ENCODE data around the gene CFAP92.

CFAP92 gene

DNA sequence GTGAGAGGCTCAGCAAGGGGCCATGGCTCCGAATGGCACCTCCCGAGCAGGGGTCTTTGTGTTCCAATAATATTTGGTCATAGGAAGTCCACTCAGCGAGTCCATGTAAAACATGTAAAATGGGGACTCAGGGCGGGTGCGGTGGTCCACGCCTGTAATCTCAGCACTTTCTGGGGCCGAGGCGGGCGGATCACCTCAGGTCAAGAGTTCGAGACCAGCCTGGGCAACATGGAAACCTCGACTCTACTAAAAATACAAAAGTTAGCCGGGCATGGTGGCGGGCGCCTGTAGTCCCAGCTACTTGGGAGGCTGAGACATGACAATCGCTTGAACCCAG lies 33.6 kb upstream of the CFAP92 start:
- Histone ChIP-seq H3K4me2 (ENCODE audit: low read depth, low read length) (peak overlapping the region; percentile 99), H3K9ac (ENCODE audit: low read length) (peak overlapping the region; percentile 69), H4K20me1 (ENCODE audit: insufficient read depth, low read length) (no peaks in the 10 kb centered on the region), H3K27ac (ENCODE audit: low read length) (no peak overlapping the region), H3K36me3 (replicated peaks; ENCODE audit: insufficient read depth, low read length) (no peaks in the 10 kb centered on the region), H3K9me2 (replicated peaks; ENCODE audit: insufficient read depth, low read length) (no peaks in the 10 kb centered on the region), H3K79me2 (ENCODE audit: low read length) (no peaks in the 10 kb centered on the region), H3K4me3 (ENCODE audit: low read length) (peak overlapping the region; percentile 72), H2AFZ (ENCODE audit: low read length) (peak overlapping the region; percentile 99), H3K27me3 (replicated peaks; ENCODE audit: insufficient read depth, low read length) (no peaks in the 10 kb centered on the region), H3K9me3 (replicated peaks; ENCODE audit: insufficient read depth, low read length) (no peaks in the 10 kb centered on the region), H3F3A (ENCODE audit: insufficient read depth, low read length) (no peaks in the 10 kb centered on the region), H3K4me1 (ENCODE audit: low read length) (peaks cover 6% of the 10 kb centered on the region; the same call in 1 of the 2 replicates)
- no peak for DNase-seq
- TF ChIP-seq EZH2 (optimal IDR thresholded peaks at IDR 0.05; ENCODE audit: low read depth, low read length) (no peak), EZH2phosphoT487 (IDR thresholded peaks at IDR 0.05; ENCODE audit: low read length) (no peak)
- TF ChIP-seq, protein P1, sequence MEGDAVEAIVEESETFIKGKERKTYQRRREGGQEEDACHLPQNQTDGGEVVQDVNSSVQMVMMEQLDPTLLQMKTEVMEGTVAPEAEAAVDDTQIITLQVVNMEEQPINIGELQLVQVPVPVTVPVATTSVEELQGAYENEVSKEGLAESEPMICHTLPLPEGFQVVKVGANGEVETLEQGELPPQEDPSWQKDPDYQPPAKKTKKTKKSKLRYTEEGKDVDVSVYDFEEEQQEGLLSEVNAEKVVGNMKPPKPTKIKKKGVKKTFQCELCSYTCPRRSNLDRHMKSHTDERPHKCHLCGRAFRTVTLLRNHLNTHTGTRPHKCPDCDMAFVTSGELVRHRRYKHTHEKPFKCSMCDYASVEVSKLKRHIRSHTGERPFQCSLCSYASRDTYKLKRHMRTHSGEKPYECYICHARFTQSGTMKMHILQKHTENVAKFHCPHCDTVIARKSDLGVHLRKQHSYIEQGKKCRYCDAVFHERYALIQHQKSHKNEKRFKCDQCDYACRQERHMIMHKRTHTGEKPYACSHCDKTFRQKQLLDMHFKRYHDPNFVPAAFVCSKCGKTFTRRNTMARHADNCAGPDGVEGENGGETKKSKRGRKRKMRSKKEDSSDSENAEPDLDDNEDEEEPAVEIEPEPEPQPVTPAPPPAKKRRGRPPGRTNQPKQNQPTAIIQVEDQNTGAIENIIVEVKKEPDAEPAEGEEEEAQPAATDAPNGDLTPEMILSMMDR (IDR thresholded peaks at IDR 0.05; ENCODE audit: low read length): no peak

DNA sequence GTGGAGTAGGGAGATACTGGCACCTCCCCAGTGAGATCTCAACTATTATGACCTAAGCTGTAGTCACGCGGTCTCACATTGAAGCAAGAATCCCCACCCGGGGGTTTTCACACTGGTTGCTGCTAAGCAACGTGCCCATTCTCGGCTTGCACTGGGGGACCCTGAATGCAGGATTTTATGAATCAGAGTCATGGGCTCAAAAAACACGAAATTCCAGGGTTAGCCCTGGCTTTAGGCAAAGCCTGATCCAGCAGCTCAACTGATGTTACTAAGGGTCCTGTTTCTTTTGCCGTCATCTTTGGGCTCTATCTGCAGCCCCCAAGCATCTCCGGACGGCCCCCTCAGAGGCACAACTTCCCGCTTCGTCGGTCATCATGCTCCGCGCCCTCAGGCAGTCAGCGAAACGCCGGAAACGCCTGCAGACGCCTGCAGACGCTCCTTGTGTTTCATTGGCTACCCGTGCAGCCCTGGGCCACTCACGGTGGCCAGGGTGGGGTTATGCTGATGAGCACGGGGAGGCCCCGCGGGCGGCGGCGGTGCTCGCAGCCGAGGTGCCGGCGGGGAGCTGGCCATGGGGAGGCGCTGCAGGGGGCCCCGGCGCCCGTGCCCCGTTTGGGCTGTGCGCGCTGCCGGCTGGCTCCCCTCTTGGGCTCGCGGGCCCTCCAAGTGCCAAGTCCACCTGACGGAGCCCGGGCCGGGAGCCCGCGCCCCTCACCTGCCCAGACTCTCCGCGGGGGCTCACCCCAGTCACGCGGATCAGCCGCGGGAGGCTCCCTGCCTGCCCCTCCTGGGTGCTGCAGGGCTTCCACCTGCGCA lies 33.1 kb upstream of the CFAP92 start:
- Histone ChIP-seq H4K20me1 (ENCODE audit: insufficient read depth, low read length) (no peaks in the 10 kb centered on the region), H3K79me2 (ENCODE audit: low read length) (no peaks in the 10 kb centered on the region), H3K9me2 (replicated peaks; ENCODE audit: insufficient read depth, low read length) (no peaks in the 10 kb centered on the region), H3K4me3 (ENCODE audit: low read length) (peak overlapping the region; percentile 72), H2AFZ (ENCODE audit: low read length) (peak overlapping the region; percentile 99), H3K27ac (ENCODE audit: low read length) (no peak overlapping the region), H3F3A (ENCODE audit: insufficient read depth, low read length) (no peaks in the 10 kb centered on the region), H3K9me3 (replicated peaks; ENCODE audit: insufficient read depth, low read length) (no peaks in the 10 kb centered on the region), H3K4me1 (ENCODE audit: low read length) (peaks cover 6% of the 10 kb centered on the region; the same call in 1 of the 2 replicates), H3K4me2 (ENCODE audit: low read depth, low read length) (peak overlapping the region; percentile 99), H3K36me3 (replicated peaks; ENCODE audit: insufficient read depth, low read length) (no peaks in the 10 kb centered on the region), H3K27me3 (replicated peaks; ENCODE audit: insufficient read depth, low read length) (no peaks in the 10 kb centered on the region), H3K9ac (ENCODE audit: low read length) (peak overlapping the region; percentile 69)
- DNase-seq: peak; percentile 96
- TF ChIP-seq EZH2phosphoT487 (IDR thresholded peaks at IDR 0.05; ENCODE audit: low read length) (no peak), EZH2 (optimal IDR thresholded peaks at IDR 0.05; ENCODE audit: low read depth, low read length) (no peak)
- TF ChIP-seq, protein P1 (IDR thresholded peaks at IDR 0.05; ENCODE audit: low read length): peak; percentile 81

DNA sequence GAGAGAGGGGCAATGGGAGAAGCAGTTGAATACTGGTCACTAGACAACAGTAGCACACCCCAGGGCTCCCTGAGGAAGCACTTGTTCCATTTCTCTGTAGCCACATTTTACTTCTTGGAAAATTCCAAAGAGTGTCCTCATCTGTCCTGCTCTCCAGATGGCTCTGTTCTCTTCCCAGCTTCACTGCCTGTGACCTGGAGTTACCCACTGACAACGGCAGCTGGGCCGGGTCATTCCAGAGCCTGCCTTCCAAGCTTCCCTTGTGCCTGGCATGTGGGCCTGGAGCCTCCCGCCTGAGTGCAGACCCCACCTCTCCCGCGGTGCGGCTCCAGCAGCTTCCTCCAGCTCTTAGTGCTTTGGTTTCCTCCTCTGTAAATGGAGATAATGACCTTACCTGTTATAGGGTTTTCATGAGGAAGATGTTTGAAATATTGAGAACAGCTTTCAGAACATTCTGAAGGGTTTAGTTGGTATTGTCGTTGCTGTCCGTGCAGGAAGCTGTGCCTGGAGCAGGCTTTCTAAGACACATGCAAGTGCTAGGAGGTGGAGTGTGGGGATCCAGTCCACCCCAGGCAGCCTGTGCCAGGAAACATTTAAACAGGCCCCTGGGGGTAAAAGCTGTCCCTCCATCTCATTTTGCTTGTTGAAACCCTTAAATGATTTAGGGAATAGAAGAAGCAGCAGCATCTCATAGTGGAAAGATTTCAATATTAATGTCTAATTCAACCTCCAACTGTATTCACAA lies 32.0 kb upstream of the CFAP92 start:
- Histone ChIP-seq H3K4me1 (ENCODE audit: low read length) (peaks cover 6% of the 10 kb centered on the region; the same call in 1 of the 2 replicates), H3K9me3 (replicated peaks; ENCODE audit: insufficient read depth, low read length) (no peaks in the 10 kb centered on the region), H3K4me3 (ENCODE audit: low read length) (no peak overlapping the region; the same call in 1 of the 2 replicates), H3K9me2 (replicated peaks; ENCODE audit: insufficient read depth, low read length) (no peaks in the 10 kb centered on the region), H3K27ac (ENCODE audit: low read length) (no peak overlapping the region), H2AFZ (ENCODE audit: low read length) (no peak overlapping the region), H4K20me1 (ENCODE audit: insufficient read depth, low read length) (no peaks in the 10 kb centered on the region), H3K4me2 (ENCODE audit: low read depth, low read length) (no peak overlapping the region), H3K79me2 (ENCODE audit: low read length) (no peaks in the 10 kb centered on the region), H3K9ac (ENCODE audit: low read length) (no peak overlapping the region), H3K36me3 (replicated peaks; ENCODE audit: insufficient read depth, low read length) (no peaks in the 10 kb centered on the region), H3K27me3 (replicated peaks; ENCODE audit: insufficient read depth, low read length) (no peaks in the 10 kb centered on the region), H3F3A (ENCODE audit: insufficient read depth, low read length) (no peaks in the 10 kb centered on the region)
- no peak for TF ChIP-seq EZH2 (optimal IDR thresholded peaks at IDR 0.05; ENCODE audit: low read depth, low read length)
- TF ChIP-seq, protein P1 (IDR thresholded peaks at IDR 0.05; ENCODE audit: low read length): no peak
- TF ChIP-seq EZH2phosphoT487 (IDR thresholded peaks at IDR 0.05; ENCODE audit: low read length): no peak
- no peak for DNase-seq

Measured in MM.1S (cell line).